CD4-positive, alpha-beta T cell (primary cell): ENCODE measurements around the gene SAG. TPM values are rescaled to one million over a fixed set of nuclear protein-coding genes. Genes with fewer than 3 reads are reported as not detected.
"Not testable (repeated sequence)": the region's sequence is repeated elsewhere in the genome, so short reads cannot be mapped to it uniquely, and the experiment has no call there.

Source experiments
- ATAC-seq: fragments of 200-7000 bp; cut with Tn5 transposase; one replicate; pipeline ENCODE4 v1.10.0; 2022; ENCODE audit warnings: mild to moderate bottlenecking; ENCODE audit not compliant: poor library complexity
- CTCF ChIA-PET: fragments of 350-600 bp; sonication (Branson Sonifier 250); formaldehyde crosslinking; loops from one replicate; lab custom pipeline; 2021; ENCODE audit warnings: antibody characterized with exemption, inconsistent platforms; lab: Charles Lee
- POLR2A ChIA-PET: fragments of 350-600 bp; sonication (Branson Sonifier 250); formaldehyde crosslinking; loops from one replicate; lab custom pipeline; 2021; ENCODE audit warnings: antibody characterized with exemption, inconsistent platforms; lab: Charles Lee
- DNase-seq, 14 experiments: peaks; one replicate each; pipeline ENCODE4 v3.0.0-alpha.2; 2013 to 2020; ENCODE audit warnings: mixed read lengths in 2 of 14
- H3K27ac ChIP-seq, 2 donors: one replicate each; pipeline versions ENCODE4 v1.5.1 to v1.7.0; 2013; ENCODE audit warnings: low read length in 2 of 2, low read depth in 1 of 2, mild to moderate bottlenecking in 1 of 2
- H3K27me3 ChIP-seq, 2 experiments: 1 replicate in 1 of 2; 2 replicates in 1 of 2; pipeline versions ENCODE4 v1.6.1 to v1.7.0; 2013; ENCODE audit warnings: low read length in 2 of 2, control low read depth in 1 of 2, mild to moderate bottlenecking in 1 of 2, moderate library complexity in 1 of 2; ENCODE audit not compliant: insufficient read depth in 2 of 2, control insufficient read depth in 1 of 2
- H3K36me3 ChIP-seq: one replicate; pipeline ENCODE4 v1.6.1; 2013; ENCODE audit warnings: low read length, control low read depth; ENCODE audit not compliant: insufficient read depth
- H3K4me1 ChIP-seq: one replicate; pipeline ENCODE4 v1.6.1; 2013; ENCODE audit warnings: low read length, control low read depth; ENCODE audit not compliant: insufficient read depth
- H3K4me3 ChIP-seq: one replicate; pipeline ENCODE4 v1.5.1; 2013; ENCODE audit warnings: mild to moderate bottlenecking, low read length, moderate library complexity
- H3K9me3 ChIP-seq, 2 experiments: 1 replicate in 1 of 2; 2 replicates in 1 of 2; pipeline versions ENCODE4 v1.6.1 to v1.7.0; 2013; ENCODE audit warnings: low read length in 2 of 2, mild to moderate bottlenecking in 2 of 2, control low read depth in 1 of 2, moderate library complexity in 1 of 2; ENCODE audit not compliant: control insufficient read depth in 1 of 2, insufficient read depth in 1 of 2
- H3K27ac Mint-ChIP-seq: one replicate; pipeline ENCODE4 v1.8.0; 2020; ENCODE audit warnings: mixed read lengths
- H3K27me3 Mint-ChIP-seq: one replicate; pipeline ENCODE4 v1.8.0; 2021; ENCODE audit warnings: mixed read lengths
- H3K36me3 Mint-ChIP-seq: one replicate; pipeline ENCODE4 v1.8.0; 2021; ENCODE audit warnings: low read depth, mixed read lengths
- H3K4me1 Mint-ChIP-seq: one replicate; pipeline ENCODE4 v1.8.0; 2021; ENCODE audit warnings: low read depth, mixed read lengths
- H3K4me3 Mint-ChIP-seq: one replicate; pipeline ENCODE4 v1.8.0; 2020; ENCODE audit warnings: mild to moderate bottlenecking, mixed read lengths
- H3K9me3 Mint-ChIP-seq: one replicate; pipeline ENCODE4 v1.8.0; 2020; ENCODE audit warnings: mixed read lengths
- intact Hi-C, 2 experiments: fragments of 100-400 bp; cut with DNase I in 1 of 2; cut with micrococcal nuclease in 1 of 2; formaldehyde crosslinking; loops; one replicate each; pipeline versions ENCODE4 v1.15.1 to v1.9.0; 2023 to 2025; cut with DNase I, micrococcal nuclease
- total RNA-seq, 174 experiments: library from RNA in 2 of 174; stranded (reverse) in 2 of 174; gene quantifications; one replicate each; pipeline ENCODE4 v1.2.3 and lab custom pipeline; 2021 to 2026
- TF ChIP-seq, protein P1 (sequence below): fragments of 200-600 bp; IDR thresholded peaks from one replicate; pipeline ENCODE4 v1.8.0; 2022; ENCODE audit warnings: antibody characterized with exemption, mild to moderate bottlenecking

SAG gene
- total RNA-seq, 2 experiments from 2014 or later = 0.03 to 0.22 TPM

DNA sequence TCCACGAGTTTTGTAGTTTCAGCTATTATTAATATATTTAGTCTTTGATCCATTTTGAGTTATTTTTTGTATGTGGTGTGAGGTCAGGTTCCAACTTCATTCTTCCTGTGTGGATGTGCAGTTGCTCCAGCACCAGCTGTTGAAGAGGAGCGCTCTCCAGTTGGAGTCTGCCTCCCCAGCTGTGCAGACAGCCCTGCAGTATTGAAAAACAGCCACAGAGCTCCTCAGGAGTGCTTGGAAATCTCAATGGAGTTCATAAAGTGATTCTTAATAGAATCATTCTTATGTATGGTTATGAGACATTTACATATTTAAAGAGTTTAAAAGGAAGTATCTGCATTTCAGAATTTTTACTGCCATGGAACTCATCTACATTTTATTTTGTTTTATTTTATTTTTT is 64.0 kb downstream of the SAG start:
- Histone ChIP-seq H3K4me1 (peaks cover 8% of the 10 kb centered on the region), H3K27me3 (no peaks in the 10 kb centered on the region), H3K4me3 (no peak overlapping the region), H3K36me3 (peaks cover 9% of the 10 kb centered on the region), H3K27ac (no peak overlapping the region), H3K9me3 (no peaks in the 10 kb centered on the region)
- Mint-ChIP-seq H3K4me3 (no peak overlapping the region), H3K27ac (peak overlapping the region; percentile 44), H3K4me1 (peaks cover 46% of the 10 kb centered on the region), H3K36me3 (peaks cover 49% of the 10 kb centered on the region), H3K27me3 (no peaks in the 10 kb centered on the region), H3K9me3 (no peaks in the 10 kb centered on the region)
- CTCF ChIA-PET = interaction anchor here (1.1 to 2.0 kb wide), 2 partner anchors 18 to 72 kb away, joined by 3 to 5 read pairs; no protein-coding TSS in a partner anchor
- DNase-seq (no peak), ATAC-seq (no peak)
- intact Hi-C loops = no loop called here
- POLR2A ChIA-PET = no interaction called here
- TF ChIP-seq, protein P1, sequence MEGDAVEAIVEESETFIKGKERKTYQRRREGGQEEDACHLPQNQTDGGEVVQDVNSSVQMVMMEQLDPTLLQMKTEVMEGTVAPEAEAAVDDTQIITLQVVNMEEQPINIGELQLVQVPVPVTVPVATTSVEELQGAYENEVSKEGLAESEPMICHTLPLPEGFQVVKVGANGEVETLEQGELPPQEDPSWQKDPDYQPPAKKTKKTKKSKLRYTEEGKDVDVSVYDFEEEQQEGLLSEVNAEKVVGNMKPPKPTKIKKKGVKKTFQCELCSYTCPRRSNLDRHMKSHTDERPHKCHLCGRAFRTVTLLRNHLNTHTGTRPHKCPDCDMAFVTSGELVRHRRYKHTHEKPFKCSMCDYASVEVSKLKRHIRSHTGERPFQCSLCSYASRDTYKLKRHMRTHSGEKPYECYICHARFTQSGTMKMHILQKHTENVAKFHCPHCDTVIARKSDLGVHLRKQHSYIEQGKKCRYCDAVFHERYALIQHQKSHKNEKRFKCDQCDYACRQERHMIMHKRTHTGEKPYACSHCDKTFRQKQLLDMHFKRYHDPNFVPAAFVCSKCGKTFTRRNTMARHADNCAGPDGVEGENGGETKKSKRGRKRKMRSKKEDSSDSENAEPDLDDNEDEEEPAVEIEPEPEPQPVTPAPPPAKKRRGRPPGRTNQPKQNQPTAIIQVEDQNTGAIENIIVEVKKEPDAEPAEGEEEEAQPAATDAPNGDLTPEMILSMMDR = no peak

DNA sequence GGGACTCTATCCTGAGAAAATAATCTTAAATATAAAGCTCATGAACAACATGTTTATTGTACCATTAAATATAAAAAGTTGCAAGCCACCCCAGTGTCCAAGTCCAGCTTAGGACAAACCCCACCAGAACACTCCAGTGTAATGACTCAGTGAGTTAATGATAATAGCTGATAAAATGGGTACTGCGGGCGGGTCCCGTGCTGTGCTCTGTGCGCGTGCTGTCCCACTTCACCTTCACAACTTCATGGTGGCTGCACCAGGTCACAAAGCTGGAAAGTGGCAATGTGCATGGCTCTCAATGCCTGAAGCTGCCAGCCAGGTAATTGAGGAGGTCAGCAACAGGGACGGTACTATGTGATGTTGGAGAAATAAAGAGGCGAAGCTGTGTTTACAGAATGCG is 65.2 kb downstream of the SAG start:
- no peak for DNase-seq
- Histone ChIP-seq H3K4me3 (no peak overlapping the region), H3K36me3 (peaks cover 13% of the 10 kb centered on the region), H3K4me1 (peaks cover 8% of the 10 kb centered on the region), H3K27me3 (no peaks in the 10 kb centered on the region), H3K9me3 (no peaks in the 10 kb centered on the region), H3K27ac (no peak overlapping the region)
- Mint-ChIP-seq H3K9me3 (no peaks in the 10 kb centered on the region), H3K36me3 (peaks cover 54% of the 10 kb centered on the region), H3K4me1 (peaks cover 49% of the 10 kb centered on the region), H3K27me3 (no peaks in the 10 kb centered on the region), H3K27ac (no peak overlapping the region), H3K4me3 (no peak overlapping the region)
- ChIA-PET POLR2A (no interaction called here), CTCF (interaction anchor here (1.2 to 2.0 kb wide), 2 partner anchors 32 to 70 kb away, joined by 3 to 5 read pairs; no protein-coding TSS in a partner anchor)
- intact Hi-C loops = no loop called here
- no peak for ATAC-seq
- TF ChIP-seq, protein P1 = no peak

DNA sequence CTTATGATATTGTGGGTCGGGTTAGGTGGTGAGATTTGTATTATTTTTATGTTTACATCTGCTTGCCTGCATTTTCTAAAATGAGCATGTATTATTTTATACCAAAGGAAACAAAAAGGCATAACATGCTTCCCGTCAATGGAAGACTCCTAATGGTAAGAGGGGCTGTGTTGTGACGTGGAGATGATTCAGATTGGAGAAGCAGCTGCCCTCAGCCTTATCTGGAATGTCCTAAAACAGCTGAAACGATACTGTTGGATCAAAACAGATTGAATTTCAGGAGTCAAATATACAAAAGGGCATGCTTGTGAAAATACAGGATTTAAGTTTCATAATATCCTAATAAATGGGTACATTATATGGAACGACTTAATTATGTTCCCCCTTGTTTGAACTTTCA is 65.7 kb downstream of the SAG start:
- Histone ChIP-seq H3K9me3 (no peaks in the 10 kb centered on the region), H3K27me3 (no peaks in the 10 kb centered on the region), H3K4me3 (no peak overlapping the region), H3K4me1 (peaks cover 8% of the 10 kb centered on the region), H3K36me3 (peaks cover 13% of the 10 kb centered on the region), H3K27ac (no peak overlapping the region)
- peaks cover 54% of the 10 kb centered on the region for H3K36me3 Mint-ChIP-seq
- ChIA-PET POLR2A (no interaction called here), CTCF (interaction anchor here (1.2 to 2.0 kb wide), 2 partner anchors 31 to 70 kb away, joined by 3 to 5 read pairs; no protein-coding TSS in a partner anchor)
- no peaks in the 10 kb centered on the region for H3K27me3 Mint-ChIP-seq
- intact Hi-C loops = no loop called here
- H3K27ac Mint-ChIP-seq = no peak overlapping the region
- TF ChIP-seq, protein P1 = no peak
- H3K9me3 Mint-ChIP-seq = no peaks in the 10 kb centered on the region
- DNase-seq = no peak
- no peak overlapping the region for H3K4me3 Mint-ChIP-seq
- peaks cover 48% of the 10 kb centered on the region for H3K4me1 Mint-ChIP-seq
- ATAC-seq = no peak

DNA sequence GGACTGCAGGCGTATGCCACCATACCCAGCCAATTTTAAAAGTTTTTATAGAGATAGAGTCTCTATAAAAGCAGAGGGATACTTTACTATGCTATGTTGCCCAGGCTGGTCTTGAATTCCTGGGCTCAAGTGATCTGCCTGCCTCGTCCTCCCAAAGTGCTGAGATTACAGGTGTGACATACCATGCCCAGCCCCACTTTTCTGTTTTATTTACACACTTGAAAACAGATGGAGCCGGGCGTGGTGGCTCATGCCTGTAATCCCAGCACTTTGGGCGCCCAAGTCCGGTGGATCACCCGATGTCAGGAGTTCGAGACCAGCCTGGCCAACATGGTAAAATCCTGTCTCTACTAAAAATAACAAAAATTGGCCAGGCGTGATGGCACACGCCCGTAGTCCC is 67.2 kb downstream of the SAG start:
- CTCF ChIA-PET, H3K4me1 ChIP-seq, H3K27ac Mint-ChIP-seq, intact Hi-C loops, H3K27ac ChIP-seq, ATAC-seq, H3K4me3 Mint-ChIP-seq, H3K27me3 ChIP-seq, H3K9me3 ChIP-seq, H3K27me3 Mint-ChIP-seq, H3K4me3 ChIP-seq, H3K9me3 Mint-ChIP-seq, DNase-seq: not testable (repeated sequence)
- peaks cover 47% of the 10 kb centered on the region for H3K4me1 Mint-ChIP-seq
- POLR2A ChIA-PET = interaction anchor here (1.4 kb wide), 1 partner anchor 11 kb away, joined by 3 read pairs; no protein-coding TSS in a partner anchor
- peaks cover 53% of the 10 kb centered on the region for H3K36me3 Mint-ChIP-seq
- peaks cover 13% of the 10 kb centered on the region for H3K36me3 ChIP-seq
